LNCAP (cell line): ENCODE measurements around the gene CARD18.

Experiments
- CTCF ChIP-seq: fragments of 450-650 bp; IDR thresholded peaks from 2 replicates; pipeline ENCODE4 v1.5.1; 2017; ENCODE audit warnings: mild to moderate bottlenecking

CARD18 gene

GRCh38 chr11:105139669-105140068 lies at the start of gene CARD18:
CARD18 (minus strand) TSS chr11:105139769; CDS start chr11:105139726, 43 bp downstream.
- no peak for TF ChIP-seq CTCF

GRCh38 chr11:105183987-105184386 lies 44.4 kb upstream of the CARD18 start:
- TF ChIP-seq CTCF: no peak

- TF ChIP-seq CTCF: no peak
Observed at GRCh38 chr11:105183426-105183825, 43.9 kb upstream of the CARD18 start.

- TF ChIP-seq CTCF: no peak
Observed at GRCh38 chr11:105181521-105181920, 42.0 kb upstream of the CARD18 start.

- TF ChIP-seq CTCF: no peak
Observed at GRCh38 chr11:105181100-105181499, 41.5 kb upstream of the CARD18 start.

- no peak for TF ChIP-seq CTCF
Observed at GRCh38 chr11:105179542-105180278, 40.1 kb upstream of the CARD18 start.

- TF ChIP-seq CTCF: no peak
Observed at GRCh38 chr11:105177658-105178057, 38.1 kb upstream of the CARD18 start.

- no peak for TF ChIP-seq CTCF
Observed at GRCh38 chr11:105168457-105168856, 28.9 kb upstream of the CARD18 start.
